Measurements from ENCODE around the gene ERCC6L2. TPM values are rescaled to one million over a fixed set of nuclear protein-coding genes. Genes with fewer than 3 reads are reported as not detected.
A peak's percentile ranks its signal among the peaks of the same experiment; 100 is the strongest.

Gene ERCC6L2
- total and polyA plus RNA-seq, 9 of the 15 experiments (the other 6 are each of a cell fraction or from before 2014, with no cell fraction given): 7.8 to 42.8 (median 23.6) TPM

DNA sequence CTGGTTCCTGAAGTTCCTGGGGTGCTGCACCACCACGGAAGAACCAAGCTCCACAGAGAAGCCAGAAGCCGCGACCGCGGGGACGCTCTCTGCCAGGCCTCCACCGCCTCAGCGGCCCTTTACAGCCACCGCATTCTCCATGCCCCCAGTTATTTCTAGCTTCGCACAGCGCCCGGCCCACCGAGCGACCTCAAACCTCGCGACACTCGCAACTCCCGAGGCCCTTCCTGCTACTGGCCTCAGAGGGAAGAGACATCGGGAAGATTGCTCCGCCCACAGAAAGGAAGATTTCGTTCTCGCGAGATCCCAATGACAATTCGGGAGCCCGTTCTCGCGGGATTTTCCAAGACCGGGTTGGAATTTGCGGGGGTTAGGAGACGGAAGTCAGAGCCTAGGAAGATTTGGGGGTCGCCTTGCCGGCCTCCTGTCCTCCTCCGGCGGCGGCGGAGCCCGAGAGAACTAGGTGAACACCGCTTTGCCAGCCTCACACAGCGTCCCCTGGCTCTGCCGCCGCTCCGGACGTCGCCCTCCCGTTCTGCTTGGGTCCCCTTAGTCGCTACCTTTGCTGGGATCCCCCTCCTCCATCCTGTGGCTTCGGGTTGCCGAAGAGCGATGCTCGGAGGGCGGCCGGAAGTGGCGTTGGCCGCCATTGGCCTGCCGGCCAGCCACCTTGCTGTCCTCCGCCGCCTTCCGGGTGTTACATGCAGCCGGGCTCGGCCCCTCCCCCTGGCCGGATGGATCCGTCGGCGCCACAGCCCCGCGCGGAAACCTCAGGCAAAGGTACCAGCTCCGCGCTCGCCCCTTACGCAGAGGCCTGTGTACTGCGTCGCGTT lies at the start of gene ERCC6L2 (continued):
- TF ChIP-seq, protein P1, sequence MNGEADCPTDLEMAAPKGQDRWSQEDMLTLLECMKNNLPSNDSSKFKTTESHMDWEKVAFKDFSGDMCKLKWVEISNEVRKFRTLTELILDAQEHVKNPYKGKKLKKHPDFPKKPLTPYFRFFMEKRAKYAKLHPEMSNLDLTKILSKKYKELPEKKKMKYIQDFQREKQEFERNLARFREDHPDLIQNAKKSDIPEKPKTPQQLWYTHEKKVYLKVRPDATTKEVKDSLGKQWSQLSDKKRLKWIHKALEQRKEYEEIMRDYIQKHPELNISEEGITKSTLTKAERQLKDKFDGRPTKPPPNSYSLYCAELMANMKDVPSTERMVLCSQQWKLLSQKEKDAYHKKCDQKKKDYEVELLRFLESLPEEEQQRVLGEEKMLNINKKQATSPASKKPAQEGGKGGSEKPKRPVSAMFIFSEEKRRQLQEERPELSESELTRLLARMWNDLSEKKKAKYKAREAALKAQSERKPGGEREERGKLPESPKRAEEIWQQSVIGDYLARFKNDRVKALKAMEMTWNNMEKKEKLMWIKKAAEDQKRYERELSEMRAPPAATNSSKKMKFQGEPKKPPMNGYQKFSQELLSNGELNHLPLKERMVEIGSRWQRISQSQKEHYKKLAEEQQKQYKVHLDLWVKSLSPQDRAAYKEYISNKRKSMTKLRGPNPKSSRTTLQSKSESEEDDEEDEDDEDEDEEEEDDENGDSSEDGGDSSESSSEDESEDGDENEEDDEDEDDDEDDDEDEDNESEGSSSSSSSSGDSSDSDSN (IDR thresholded peaks at IDR 0.05; ENCODE audit: borderline replicate concordance in 1 of 2, low read depth in 2 of 2, low read length in 2 of 2): peak; percentile 98 to 99
- TF ChIP-seq HNRNPH1 (optimal IDR thresholded peaks at IDR 0.05; ENCODE audit: low read depth, low read length) (no peak), RBM14 (IDR thresholded peaks at IDR 0.05; ENCODE audit: borderline replicate concordance, insufficient read depth, low read depth, low read length) (peak; percentile 97; the same call in 1 of the 2 replicates), ZNF76 (CRISPR knock-in tag; IDR thresholded peaks at IDR 0.05; ENCODE audit: borderline replicate concordance) (0 out of 2 replicates have a peak, but pooled peaks have one; percentile 49), ZNF695 (CRISPR knock-in tag; IDR thresholded peaks at IDR 0.05) (no peak), MTA2 (IDR thresholded peaks at IDR 0.05; ENCODE audit: low read depth) (no peak), RHOXF2B (CRISPR knock-in tag; conservative IDR thresholded peaks at IDR 0.05) (no peak), PCBP1 (IDR thresholded peaks at IDR 0.05; ENCODE audit: low read depth, low read length, poor library complexity, severe bottlenecking) (peak; percentile 33)
- TF ChIP-seq, protein P2, sequence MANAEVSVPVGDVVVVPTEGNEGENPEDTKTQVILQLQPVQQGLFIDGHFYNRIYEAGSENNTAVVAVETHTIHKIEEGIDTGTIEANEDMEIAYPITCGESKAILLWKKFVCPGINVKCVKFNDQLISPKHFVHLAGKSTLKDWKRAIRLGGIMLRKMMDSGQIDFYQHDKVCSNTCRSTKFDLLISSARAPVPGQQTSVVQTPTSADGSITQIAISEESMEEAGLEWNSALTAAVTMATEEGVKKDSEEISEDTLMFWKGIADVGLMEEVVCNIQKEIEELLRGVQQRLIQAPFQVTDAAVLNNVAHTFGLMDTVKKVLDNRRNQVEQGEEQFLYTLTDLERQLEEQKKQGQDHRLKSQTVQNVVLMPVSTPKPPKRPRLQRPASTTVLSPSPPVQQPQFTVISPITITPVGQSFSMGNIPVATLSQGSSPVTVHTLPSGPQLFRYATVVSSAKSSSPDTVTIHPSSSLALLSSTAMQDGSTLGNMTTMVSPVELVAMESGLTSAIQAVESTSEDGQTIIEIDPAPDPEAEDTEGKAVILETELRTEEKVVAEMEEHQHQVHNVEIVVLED (CRISPR knock-in tag; IDR thresholded peaks at IDR 0.05): peak; percentile 73
- TF ChIP-seq, protein P3, sequence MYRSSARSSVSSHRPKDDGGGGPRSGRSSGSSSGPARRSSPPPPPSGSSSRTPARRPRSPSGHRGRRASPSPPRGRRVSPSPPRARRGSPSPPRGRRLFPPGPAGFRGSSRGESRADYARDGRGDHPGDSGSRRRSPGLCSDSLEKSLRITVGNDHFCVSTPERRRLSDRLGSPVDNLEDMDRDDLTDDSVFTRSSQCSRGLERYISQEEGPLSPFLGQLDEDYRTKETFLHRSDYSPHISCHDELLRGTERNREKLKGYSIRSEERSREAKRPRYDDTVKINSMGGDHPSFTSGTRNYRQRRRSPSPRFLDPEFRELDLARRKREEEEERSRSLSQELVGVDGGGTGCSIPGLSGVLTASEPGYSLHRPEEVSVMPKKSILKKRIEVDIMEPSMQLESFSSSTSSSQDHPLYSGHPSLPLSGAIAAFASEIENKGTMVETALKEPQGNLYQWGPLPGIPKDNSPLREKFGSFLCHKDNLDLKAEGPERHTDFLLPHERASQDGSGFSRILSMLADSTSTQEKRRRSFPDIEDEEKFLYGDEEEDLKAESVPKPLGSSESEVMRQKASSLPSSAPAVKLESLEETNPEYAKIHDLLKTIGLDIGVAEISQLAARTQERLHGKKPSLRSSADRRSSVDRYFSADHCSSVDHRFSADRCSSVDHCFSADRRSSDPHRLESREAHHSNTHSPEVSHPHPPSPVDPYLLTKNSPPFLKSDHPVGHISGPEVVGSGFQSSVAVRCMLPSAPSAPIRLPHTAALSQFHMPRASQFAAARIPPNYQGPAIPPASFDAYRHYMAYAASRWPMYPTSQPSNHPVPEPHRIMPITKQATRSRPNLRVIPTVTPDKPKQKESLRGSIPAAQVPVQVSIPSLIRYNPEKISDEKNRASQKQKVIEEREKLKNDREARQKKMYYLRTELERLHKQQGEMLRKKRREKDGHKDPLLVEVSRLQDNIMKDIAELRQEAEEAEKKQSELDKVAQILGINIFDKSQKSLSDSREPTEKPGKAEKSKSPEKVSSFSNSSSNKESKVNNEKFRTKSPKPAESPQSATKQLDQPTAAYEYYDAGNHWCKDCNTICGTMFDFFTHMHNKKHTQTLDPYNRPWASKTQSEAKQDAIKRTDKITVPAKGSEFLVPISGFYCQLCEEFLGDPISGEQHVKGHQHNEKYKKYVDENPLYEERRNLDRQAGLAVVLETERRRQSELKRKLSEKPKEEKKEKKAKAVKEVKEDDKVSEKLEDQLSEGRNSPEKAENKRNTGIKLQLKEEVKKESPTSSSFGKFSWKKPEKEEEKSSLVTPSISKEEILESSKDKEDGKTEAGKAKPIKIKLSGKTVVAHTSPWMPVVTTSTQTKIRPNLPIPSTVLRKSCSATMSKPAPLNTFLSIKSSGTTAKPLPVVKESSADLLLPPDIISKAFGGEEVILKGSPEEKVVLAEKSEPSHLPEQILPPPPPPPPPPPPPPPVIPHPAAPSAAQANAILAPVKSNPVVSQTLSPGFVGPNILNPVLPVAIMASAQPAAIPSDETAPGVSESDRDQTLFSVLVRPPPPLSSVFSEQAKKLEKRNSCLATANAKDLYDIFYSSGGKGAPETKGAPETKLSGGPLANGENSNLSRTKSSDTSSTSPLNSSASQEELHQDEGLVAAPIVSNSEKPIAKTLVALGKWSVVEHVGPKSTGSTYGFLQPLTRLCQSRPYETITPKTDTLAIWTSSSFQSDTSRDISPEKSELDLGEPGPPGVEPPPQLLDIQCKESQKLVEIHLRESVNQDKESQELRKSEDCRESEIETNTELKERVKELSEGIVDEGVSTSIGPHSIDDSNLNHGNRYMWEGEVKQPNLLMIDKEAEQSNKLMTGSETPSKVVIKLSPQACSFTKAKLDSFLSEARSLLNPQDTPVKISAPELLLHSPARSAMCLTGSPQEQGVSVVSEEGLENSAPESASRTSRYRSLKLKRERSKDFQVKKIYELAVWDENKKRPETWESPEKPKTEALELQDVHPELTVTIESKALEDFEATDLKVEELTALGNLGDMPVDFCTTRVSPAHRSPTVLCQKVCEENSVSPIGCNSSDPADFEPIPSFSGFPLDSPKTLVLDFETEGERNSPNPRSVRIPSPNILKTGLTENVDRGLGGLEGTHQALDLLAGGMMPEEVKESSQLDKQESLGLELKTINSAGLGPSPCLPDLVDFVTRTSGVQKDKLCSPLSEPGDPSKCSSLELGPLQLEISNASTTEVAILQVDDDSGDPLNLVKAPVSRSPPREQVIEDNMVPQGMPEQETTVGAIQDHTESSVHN (IDR thresholded peaks at IDR 0.05; ENCODE audit: borderline replicate concordance in 1 of 2, low read depth in 1 of 2): peak in 1 of 2 experiments; percentile 89; a peak in 1 of 4 replicates

All from K562 (cell line).